SK-N-SH (cell line): ENCODE results near the gene WRNIP1. TPM values are rescaled to one million over a fixed set of nuclear protein-coding genes. Genes with fewer than 3 reads are reported as not detected.

Source experiments
- CTCF ChIA-PET: fragments of 300-600, 350-600 bp; formaldehyde crosslinking; extraction: SDS; loops from one replicate; lab custom pipeline; 2021; lab: Yijun Ruan, JAX
- POLR2A ChIA-PET: fragments of 350-600 bp; sonication (Branson Sonifier 250); formaldehyde crosslinking; extraction: SDS; loops from one replicate; lab custom pipeline; 2020; ENCODE audit warnings: antibody characterized with exemption, inconsistent platforms; lab: Yijun Ruan, JAX
- DNase-seq: peaks from one replicate; pipeline ENCODE4 v3.0.0; 2012
- H2AFZ ChIP-seq: fragments of 200-600 bp; sonication (generic); 2 replicates; pipeline ENCODE4 v1.8.1; 2016; ENCODE audit warnings: antibody characterized with exemption, mild to moderate bottlenecking, low read depth
- H3F3A ChIP-seq: fragments of 200-600 bp; sonication (generic); replicated peaks from 2 replicates; pipeline ENCODE3; 2016; ENCODE audit warnings: antibody characterized with exemption, mild to moderate bottlenecking; ENCODE audit not compliant: insufficient read depth
- H3K27ac ChIP-seq, 2 experiments: fragments of 200-500 bp in 1 of 2; fragments of 200-600 bp in 1 of 2; sonication (Bioruptor generic) in 1 of 2; sonication (generic), shearing (Covaris generic) in 1 of 2; 2 replicates each; pipeline versions ENCODE4 v1.5.1 to v1.6.1; 2014 to 2016; ENCODE audit warnings: low read depth in 2 of 2, inconsistent platforms in 1 of 2, low read length in 1 of 2, mild to moderate bottlenecking in 1 of 2, mixed read lengths in 1 of 2
- H3K27me3 ChIP-seq: fragments of 200-600 bp; sonication (generic), shearing (Covaris generic); 2 replicates; pipeline ENCODE4 v1.6.1; 2016; ENCODE audit warnings: mixed run types; ENCODE audit not compliant: insufficient read depth
- H3K36me3 ChIP-seq, 2 experiments: fragments of 200-500 bp in 1 of 2; fragments of 200-600 bp in 1 of 2; sonication (Bioruptor generic) in 1 of 2; sonication (generic) in 1 of 2; replicated peaks in 1 of 2; 2 replicates each; pipeline versions ENCODE3 to v1.5.1; 2014 to 2016; ENCODE audit warnings: low read length in 1 of 2, mild to moderate bottlenecking in 1 of 2; ENCODE audit not compliant: insufficient read depth in 2 of 2, control insufficient read depth in 1 of 2
- H3K4me1 ChIP-seq, 2 experiments: fragments of 200-500 bp in 1 of 2; fragments of 200-600 bp in 1 of 2; sonication (Bioruptor generic) in 1 of 2; sonication (generic), shearing (Covaris generic) in 1 of 2; 2 replicates each; pipeline versions ENCODE4 v1.5.1 to v1.6.1; 2014 to 2016; ENCODE audit warnings: low read depth in 1 of 2, low read length in 1 of 2, mixed run types in 1 of 2; ENCODE audit not compliant: insufficient read depth in 2 of 2, control insufficient read depth in 1 of 2
- H3K4me2 ChIP-seq: fragments of 200-600 bp; sonication (generic), shearing (Covaris generic); 2 replicates; pipeline ENCODE4 v1.6.1; 2017; ENCODE audit warnings: mixed run types
- H3K4me3 ChIP-seq, 2 experiments: fragments of 200-500 bp in 1 of 2; fragments of 200-600 bp in 1 of 2; sonication (Bioruptor generic) in 1 of 2; sonication (generic), shearing (Covaris generic) in 1 of 2; 2 replicates each; pipeline versions ENCODE4 v1.5.1 to v1.8.1; 2014 to 2016; ENCODE audit warnings: low read depth in 2 of 2, inconsistent platforms in 1 of 2, low read length in 1 of 2, mild to moderate bottlenecking in 1 of 2, mixed read lengths in 1 of 2, moderate library complexity in 1 of 2
- H3K79me2 ChIP-seq: fragments of 200-600 bp; sonication (generic); 2 replicates; pipeline ENCODE4 v1.8.1; 2017; ENCODE audit warnings: mild to moderate bottlenecking; ENCODE audit not compliant: insufficient read depth
- H3K9ac ChIP-seq: fragments of 200-600 bp; sonication (generic); 2 replicates; pipeline ENCODE4 v1.6.1; 2017; ENCODE audit warnings: mixed run types
- H3K9me2 ChIP-seq: fragments of 200-600 bp; sonication (generic); 2 replicates; pipeline ENCODE4 v1.6.1; 2017; ENCODE audit warnings: mixed run types
- H3K9me3 ChIP-seq: fragments of 200-600 bp; sonication (generic); 2 replicates; pipeline ENCODE4 v1.6.1; 2017; ENCODE audit warnings: mixed run types, mild to moderate bottlenecking, moderate library complexity
- H4K20me1 ChIP-seq: fragments of 200-600 bp; sonication (generic); 2 replicates; pipeline ENCODE4 v1.6.1; 2017; ENCODE audit warnings: mild to moderate bottlenecking, mixed run types; ENCODE audit not compliant: insufficient read depth
- CHD2 ChIP-seq: fragments of 150-350 bp; IDR thresholded peaks from 2 replicates; pipeline ENCODE4 v1.6.1; 2018; ENCODE audit warnings: low read length; ENCODE audit not compliant: partially characterized antibody
- CTCF ChIP-seq: fragments of 200-600 bp; sonication (generic); IDR thresholded peaks from 2 replicates; pipeline ENCODE4 v1.6.1; 2017; ENCODE audit warnings: antibody characterized with exemption, mild to moderate bottlenecking, moderate library complexity
- ELF1 ChIP-seq: IDR thresholded peaks from 2 replicates; pipeline ENCODE4 v1.4.0; 2012
- EP300 ChIP-seq, 2 experiments: IDR thresholded peaks; 2 replicates each; pipeline versions ENCODE4 v1.4.0 to v1.6.1; 2012; ENCODE audit warnings: borderline replicate concordance in 1 of 2, low read depth in 1 of 2, low read length in 1 of 2
- FOSL2 ChIP-seq: IDR thresholded peaks from 2 replicates; pipeline ENCODE4 v1.4.0; 2012; ENCODE audit warnings: low read depth, mild to moderate bottlenecking, moderate library complexity, borderline replicate concordance
- FOXJ3 ChIP-seq: sonication (generic); formaldehyde crosslinking; IDR thresholded peaks from 2 replicates; pipeline ENCODE4 v1.5.1; 2020; ENCODE audit warnings: mild to moderate bottlenecking, missing genetic modification reagents
- FOXM1 ChIP-seq: IDR thresholded peaks from 2 replicates; pipeline ENCODE4 v1.4.0; 2012; ENCODE audit warnings: low read depth, mild to moderate bottlenecking
- GABPA ChIP-seq: IDR thresholded peaks from 2 replicates; pipeline ENCODE4 v1.4.0; 2012; ENCODE audit warnings: low read depth, mild to moderate bottlenecking
- GATA2 ChIP-seq: sonication (generic); formaldehyde crosslinking; IDR thresholded peaks from 2 replicates; pipeline ENCODE4 v1.5.0; 2020; ENCODE audit warnings: mild to moderate bottlenecking, missing genetic modification reagents
- IRF3 ChIP-seq: fragments of 150-350 bp; IDR thresholded peaks from 2 replicates; pipeline ENCODE4 v1.6.1; 2016; ENCODE audit warnings: mild to moderate bottlenecking, low read depth, low read length
- JUND ChIP-seq: IDR thresholded peaks from 2 replicates; pipeline ENCODE4 v1.4.0; 2012
- MEF2A ChIP-seq: IDR thresholded peaks from 2 replicates; pipeline ENCODE4 v1.4.0; 2012; ENCODE audit warnings: low read depth, borderline replicate concordance
- MXI1 ChIP-seq: IDR thresholded peaks from 2 replicates; pipeline ENCODE4 v1.6.1; 2012; ENCODE audit warnings: mild to moderate bottlenecking, low read depth, low read length, improper control_type of control experiment
- NFIC ChIP-seq: IDR thresholded peaks from 2 replicates; pipeline ENCODE4 v1.4.0; 2012; ENCODE audit warnings: borderline replicate concordance
- NRF1 ChIP-seq: IDR thresholded peaks from 2 replicates; pipeline ENCODE4 v1.6.1; 2012; ENCODE audit warnings: low read depth, mild to moderate bottlenecking, low read length
- POLR2AphosphoS5 ChIP-seq: IDR thresholded peaks from 2 replicates; pipeline ENCODE4 v1.6.1; 2012; ENCODE audit warnings: low read depth, low read length
- RAD21 ChIP-seq: IDR thresholded peaks from 2 replicates; pipeline ENCODE4 v1.6.1; 2012; ENCODE audit warnings: mild to moderate bottlenecking, low read length
- RCOR1 ChIP-seq: fragments of 150-350 bp; IDR thresholded peaks from 2 replicates; pipeline ENCODE4 v1.6.1; 2017; ENCODE audit warnings: antibody characterized with exemption, low read length
- REST ChIP-seq: IDR thresholded peaks from 2 replicates; pipeline ENCODE4 v1.6.1; 2012; ENCODE audit warnings: mild to moderate bottlenecking, low read depth, low read length, moderate library complexity
- RFX5 ChIP-seq: IDR thresholded peaks from 2 replicates; pipeline ENCODE4 v1.6.1; 2012; ENCODE audit warnings: mild to moderate bottlenecking, improper control_type of control experiment, low read length
- RXRA ChIP-seq: IDR thresholded peaks from 2 replicates; pipeline ENCODE4 v1.4.0; 2012; ENCODE audit warnings: low read depth, mild to moderate bottlenecking, borderline replicate concordance
- SIN3A ChIP-seq: IDR thresholded peaks from 2 replicates; pipeline ENCODE4 v1.6.1; 2012; ENCODE audit warnings: low read depth, mild to moderate bottlenecking, low read length, moderate library complexity, borderline replicate concordance
- TAF1 ChIP-seq: IDR thresholded peaks from 2 replicates; pipeline ENCODE4 v1.6.1; 2012; ENCODE audit warnings: low read depth, mild to moderate bottlenecking, low read length, moderate library complexity, borderline replicate concordance
- TCF12 ChIP-seq: IDR thresholded peaks from 2 replicates; pipeline ENCODE4 v1.4.0; 2012
- USF2 ChIP-seq: fragments of 150-350 bp; IDR thresholded peaks from 2 replicates; pipeline ENCODE4 v1.6.1; 2017; ENCODE audit warnings: antibody characterized with exemption, low read length, low read depth, borderline replicate concordance
- YY1 ChIP-seq: IDR thresholded peaks from 2 replicates; pipeline ENCODE4 v1.4.0; 2012; ENCODE audit warnings: low read depth, mild to moderate bottlenecking
- WGBS: methylation state at CpG from one replicate; pipeline ENCODE4 v1.1.6; 2017; ENCODE audit warnings: low lambda C conversion rate; 5-methylcytosine and 5-hydroxymethylcytosine counted together
- polyA plus RNA-seq, 3 experiments: library from polyadenylated mRNA; depleted of rRNA; stranded (reverse); fragments of >200 nt; gene quantifications; 2 replicates each; pipeline ENCODE4 v1.2.3, GENCODE V29; 2012

The WRNIP1 gene
- polyA plus RNA-seq (2012; rRNA removed) = 47.5 and 49.0 TPM in 2 replicates
- 38.6 and 45.1 TPM in 2 replicates for polyA plus RNA-seq (2012; cell fraction: cytosol; rRNA removed)
- 50.2 and 58.7 TPM in 2 replicates for polyA plus RNA-seq (2012; cell fraction: nucleus; rRNA removed)

GRCh38 chr6:2765166-2765895 lies at the start of gene WRNIP1:
Gene WRNIP1, plus strand, starts transcription at chr6:2765393. Its CDS starts 230 bp downstream, at chr6:2765623.
- peak; percentile 96 for DNase-seq
- Histone ChIP-seq H3K9ac (peak within 1 kb of the TSS; percentile 94), H2AFZ (peak within 1 kb of the TSS; percentile 91), H3K27me3 (no peaks in the 10 kb centered on the region), H3K79me2 (peaks cover 44% of the 10 kb centered on the region), H3K9me2 (no peaks in the 10 kb centered on the region), H3K4me2 (peak within 1 kb of the TSS; percentile 96), H3K4me1 (peaks cover 11 to 25% of the 10 kb centered on the region in 2 experiments; a peak in 3 of 4 replicates), H3K4me3 (peak within 1 kb of the TSS; percentile 86 to 91), H3K27ac (peak within 1 kb of the TSS; percentile 91 to 96), H3F3A (peaks cover 8% of the 10 kb centered on the region), H4K20me1 (peaks cover 28% of the 10 kb centered on the region), H3K36me3 (peaks cover 14 to 16% of the 10 kb centered on the region in 2 experiments), H3K9me3 (no peaks in the 10 kb centered on the region)
- WGBS = no CpG with 5 or more reads among the region's 104 CpGs
- ChIA-PET CTCF (interaction anchor here (0.6 to 9.3 kb wide), 20 partner anchors 9 to 192 kb away, joined by 3 to 100 read pairs (median 4); partner anchors contain the start of genes MYLK4 and SERPINB1), POLR2A (interaction anchor here (0.9 to 1.4 kb wide), 3 partner anchors 10 to 223 kb away, joined by 3 read pairs; no protein-coding TSS in a partner anchor)
- no peak for TF ChIP-seq JUND
- TF ChIP-seq TAF1 = no peak; the same call in 1 of the 2 replicates
- no peak for TF ChIP-seq FOSL2
- no peak for TF ChIP-seq MEF2A
- TF ChIP-seq RCOR1 = no peak
- TF ChIP-seq POLR2AphosphoS5 = no peak; the same call in 1 of the 2 replicates
- no peak for TF ChIP-seq FOXM1
- TF ChIP-seq YY1 = peak; percentile 74
- no peak for TF ChIP-seq RAD21
- TF ChIP-seq MXI1 = peak; percentile 68; the same call in 1 of the 2 replicates
- TF ChIP-seq IRF3 = no peak
- TF ChIP-seq EP300 (IDR thresholded peaks at IDR 0.05; ENCODE audit: borderline replicate concordance in 1 of 2, low read depth in 1 of 2, low read length in 1 of 2) = no peak
- TF ChIP-seq NFIC = no peak
- TF ChIP-seq SIN3A = peak; percentile 44; the same call in 1 of the 2 replicates
- TF ChIP-seq USF2 = no peak
- no peak for TF ChIP-seq RFX5
- TF ChIP-seq TCF12 = 0 out of 2 replicates have a peak, but pooled peaks have one; percentile 21
- TF ChIP-seq CHD2 = peak; percentile 98
- 0 out of 2 replicates have a peak, but pooled peaks have one; percentile 10 for TF ChIP-seq NRF1
- TF ChIP-seq RXRA = no peak
- peak; percentile 55 for TF ChIP-seq CTCF
- TF ChIP-seq GATA2 (CRISPR knock-in tag) = no peak
- peak; percentile 63 for TF ChIP-seq GABPA
- TF ChIP-seq REST = no peak
- TF ChIP-seq FOXJ3 (CRISPR knock-in tag) = no peak
- TF ChIP-seq ELF1 = peak; percentile 69; the same call in 1 of the 2 replicates
